A549 (cell line): ENCODE measurements around the gene CLN5.

Experiments used
- CBX2 ChIP-seq: fragments of 200-600 bp; sonication (generic); IDR thresholded peaks from 2 replicates; pipeline ENCODE4 v1.6.1; 2016; ENCODE audit warnings: low read depth, mild to moderate bottlenecking, borderline replicate concordance
- PHF8 ChIP-seq: fragments of 200-600 bp; sonication (generic); IDR thresholded peaks from 2 replicates; pipeline ENCODE4 v1.6.1; 2016; ENCODE audit warnings: low read depth, mild to moderate bottlenecking, antibody characterized with exemption, moderate library complexity, borderline replicate concordance

DNA sequence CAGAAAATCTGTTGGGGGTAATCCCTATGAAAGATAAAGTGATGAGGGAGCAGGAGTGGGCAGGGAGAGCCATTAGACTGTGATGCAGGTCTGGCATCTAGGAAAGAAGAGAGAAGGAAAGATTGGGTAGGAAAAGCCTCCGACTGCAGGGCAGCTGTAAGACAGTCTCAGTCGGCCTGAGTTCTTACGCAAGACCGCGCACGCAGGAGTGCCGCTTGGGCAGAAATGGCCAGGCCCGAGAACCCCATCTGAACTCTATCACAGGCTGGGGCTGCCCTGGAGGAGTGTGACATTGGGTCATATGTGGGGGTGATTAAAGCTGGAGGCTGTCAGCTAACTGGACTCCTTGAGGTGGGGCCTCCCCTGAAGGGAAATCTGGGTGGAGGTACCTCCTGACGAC, 49.0 kb downstream of the CLN5 start:
- TF ChIP-seq PHF8 (no peak), CBX2 (no peak)
